Left lung (tissue), 10 donors: ENCODE measurements around the gene FOSB. TPM values are rescaled to one million over a fixed set of nuclear protein-coding genes. Genes with fewer than 3 reads are reported as not detected.

ENCODE experiments used
- ATAC-seq: fragments of 200-7000 bp; cut with Tn5 transposase; one replicate; pipeline ENCODE4 v1.9.1; 2020; ENCODE audit warnings: moderate library complexity
- DNase-seq, 4 donors: peaks; one replicate each; pipeline ENCODE4 v3.0.0-alpha.2; 2013 to 2020
- H3K27ac ChIP-seq, 2 donors: fragments of 200-600 bp; sonication (generic) in 1 of 2; one replicate each; pipeline versions ENCODE4 v1.5.0 to v1.8.0; 2020 to 2021
- H3K27me3 ChIP-seq, 2 donors: fragments of 200-600 bp; sonication (generic) in 1 of 2; one replicate each; pipeline versions ENCODE4 v1.5.0 to v1.8.0; 2020 to 2021
- H3K36me3 ChIP-seq, 2 donors: fragments of 200-600 bp; sonication (generic) in 1 of 2; one replicate each; pipeline versions ENCODE4 v1.5.0 to v1.8.0; 2020 to 2021
- H3K4me1 ChIP-seq, 2 donors: fragments of 200-600 bp; one replicate each; pipeline ENCODE4 v1.8.0; 2021
- H3K4me3 ChIP-seq, 2 donors: fragments of 200-600 bp; sonication (generic) in 1 of 2; one replicate each; pipeline versions ENCODE4 v1.5.0 to v1.8.0; 2020 to 2021; ENCODE audit warnings: mild to moderate bottlenecking in 1 of 2
- H3K9me3 ChIP-seq, 2 donors: fragments of 200-600 bp; sonication (generic) in 1 of 2; one replicate each; pipeline versions ENCODE4 v1.5.0 to v1.8.0; 2020 to 2021
- intact Hi-C, 2 donors: fragments of 100-400 bp; cut with DNase I; formaldehyde crosslinking; loops; one replicate each; pipeline versions ENCODE4 v1.11.2 to v1.14.2; 2022
- polyA plus RNA-seq, 6 donors: library from polyadenylated mRNA; unstranded; fragments of 120-200 nt; gene quantifications; one replicate each; pipeline ENCODE4 v1.2.1, GENCODE V29; 2013; ENCODE audit not compliant: insufficient read length in 6 of 6
- total RNA-seq, 2 donors: library from RNA; stranded (reverse); fragmentation: NEBNext Ultra II Directional; extraction: Animal tissue kit (Norgen Biotek cat#: 25700); gene quantifications; one replicate each; pipeline ENCODE4 v1.2.1, GENCODE V29; 2021
- TF ChIP-seq, protein P1 (sequence below), 2 donors: fragments of 200-600 bp; sonication (generic) in 1 of 2; IDR thresholded peaks; one replicate each; pipeline versions ENCODE4 v1.5.0 to v1.8.0; 2021; ENCODE audit warnings: antibody characterized with exemption in 2 of 2
- donor health status: DM: no; HTN: yes; CAD: no.
- donor health status: DM: no; HTN: no; CAD: no.

The FOSB gene
- total and polyA plus RNA-seq, 8 donors = 5.7 to 766 (median 126) TPM

DNA sequence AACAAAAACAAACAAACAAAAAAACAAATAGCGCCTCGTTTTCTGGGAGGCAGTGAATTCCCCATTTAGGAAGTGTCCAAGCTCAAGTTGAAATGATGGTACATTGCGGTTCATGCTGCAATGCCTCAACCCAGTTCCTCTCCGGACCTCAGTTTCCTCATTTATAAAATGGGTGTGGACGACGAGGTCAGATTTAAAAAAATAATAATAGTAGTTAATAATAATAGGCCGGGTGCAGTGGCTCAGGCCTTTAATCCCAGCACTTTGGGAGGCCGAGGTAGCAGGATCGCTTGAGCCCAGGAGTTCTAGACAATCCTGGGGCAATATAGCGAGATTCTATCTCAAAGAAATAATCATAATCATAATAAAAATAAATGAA is 28.6 kb upstream of the FOSB start:
- Histone ChIP-seq H3K9me3 (no peaks in the 10 kb centered on the region), H3K27ac (peak overlapping the region; percentile 92 to 93), H3K4me1 (peaks cover 5 to 40% of the 10 kb centered on the region in 2 donors), H3K4me3 (peak overlapping the region; percentile 51 to 62), H3K36me3 (no peaks in the 10 kb centered on the region), H3K27me3 (no peaks in the 10 kb centered on the region)
- ATAC-seq = no peak
- TF ChIP-seq, protein P1, sequence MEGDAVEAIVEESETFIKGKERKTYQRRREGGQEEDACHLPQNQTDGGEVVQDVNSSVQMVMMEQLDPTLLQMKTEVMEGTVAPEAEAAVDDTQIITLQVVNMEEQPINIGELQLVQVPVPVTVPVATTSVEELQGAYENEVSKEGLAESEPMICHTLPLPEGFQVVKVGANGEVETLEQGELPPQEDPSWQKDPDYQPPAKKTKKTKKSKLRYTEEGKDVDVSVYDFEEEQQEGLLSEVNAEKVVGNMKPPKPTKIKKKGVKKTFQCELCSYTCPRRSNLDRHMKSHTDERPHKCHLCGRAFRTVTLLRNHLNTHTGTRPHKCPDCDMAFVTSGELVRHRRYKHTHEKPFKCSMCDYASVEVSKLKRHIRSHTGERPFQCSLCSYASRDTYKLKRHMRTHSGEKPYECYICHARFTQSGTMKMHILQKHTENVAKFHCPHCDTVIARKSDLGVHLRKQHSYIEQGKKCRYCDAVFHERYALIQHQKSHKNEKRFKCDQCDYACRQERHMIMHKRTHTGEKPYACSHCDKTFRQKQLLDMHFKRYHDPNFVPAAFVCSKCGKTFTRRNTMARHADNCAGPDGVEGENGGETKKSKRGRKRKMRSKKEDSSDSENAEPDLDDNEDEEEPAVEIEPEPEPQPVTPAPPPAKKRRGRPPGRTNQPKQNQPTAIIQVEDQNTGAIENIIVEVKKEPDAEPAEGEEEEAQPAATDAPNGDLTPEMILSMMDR (IDR thresholded peaks at IDR 0.05) = no peak
- intact Hi-C loops = no loop called here
- DNase-seq = no peak

DNA sequence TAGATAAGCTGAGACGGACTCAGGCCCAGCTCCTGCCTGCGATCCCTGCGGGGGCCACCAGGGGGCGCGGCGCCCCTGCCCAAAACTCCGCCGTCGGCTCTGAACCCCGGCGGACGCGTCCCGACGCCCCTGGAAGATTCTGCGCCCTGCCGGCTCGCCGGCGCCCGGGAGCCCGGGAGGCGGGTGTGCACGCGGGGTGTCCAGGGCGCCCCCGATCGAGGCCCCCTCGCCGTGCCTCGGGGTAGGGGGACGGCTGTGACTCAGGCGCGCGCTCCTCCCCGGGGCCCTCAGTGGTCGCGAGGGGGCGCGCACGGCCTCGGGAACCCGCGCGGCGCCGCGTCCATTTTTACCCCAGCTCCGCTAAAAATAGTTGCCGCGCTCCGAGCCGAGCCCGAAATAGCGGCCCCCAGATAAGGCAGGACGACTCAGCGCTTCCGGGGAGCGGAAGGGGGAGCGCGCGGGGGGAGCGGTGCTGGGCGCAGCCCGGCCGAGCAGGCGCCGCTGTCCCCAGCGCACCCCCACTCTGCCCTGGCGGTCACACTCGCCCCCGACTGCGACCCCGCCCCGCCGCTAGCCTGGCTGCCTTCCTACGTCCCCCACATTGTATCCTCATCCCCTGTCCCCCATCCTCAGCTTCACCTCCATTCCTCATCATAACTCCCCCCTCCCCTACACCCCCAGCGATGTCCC is 28.1 kb upstream of the FOSB start:
- H3K27me3 ChIP-seq = no peaks in the 10 kb centered on the region
- intact Hi-C loops = loop anchor here (5.0 kb wide), 2 partner anchors 38 to 43 kb away; no protein-coding TSS in a partner anchor
- H3K36me3 ChIP-seq = no peaks in the 10 kb centered on the region
- TF ChIP-seq, protein P1 (IDR thresholded peaks at IDR 0.05) = peak; percentile 98 to 100
- peak overlapping the region; percentile 51 to 62 for H3K4me3 ChIP-seq
- ATAC-seq = peak; percentile 68
- peak overlapping the region; percentile 92 to 93 for H3K27ac ChIP-seq
- peak; percentile 82 to 95 (median 88) for DNase-seq
- H3K9me3 ChIP-seq = no peaks in the 10 kb centered on the region
- H3K4me1 ChIP-seq = peaks cover 9 to 45% of the 10 kb centered on the region in 2 donors

DNA sequence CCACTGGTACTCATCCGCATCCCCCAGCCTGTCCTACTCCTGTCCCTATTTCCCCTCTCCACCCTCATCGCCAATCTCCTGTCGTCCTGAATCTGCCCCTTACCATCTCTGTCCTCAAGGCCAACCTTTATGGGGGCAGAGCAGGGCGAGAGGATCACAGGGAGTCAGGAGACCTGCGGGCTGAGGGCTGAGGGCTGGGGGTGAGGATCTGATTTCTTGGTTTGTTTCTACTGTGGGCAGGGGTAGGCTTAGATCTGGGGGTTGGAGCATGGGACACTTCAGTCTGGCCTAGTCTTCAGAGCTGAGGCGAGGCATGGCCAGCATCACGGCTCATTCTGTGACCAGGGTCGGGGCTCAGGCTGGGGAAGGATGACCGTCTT is 27.5 kb upstream of the FOSB start:
- no peak for DNase-seq

DNA sequence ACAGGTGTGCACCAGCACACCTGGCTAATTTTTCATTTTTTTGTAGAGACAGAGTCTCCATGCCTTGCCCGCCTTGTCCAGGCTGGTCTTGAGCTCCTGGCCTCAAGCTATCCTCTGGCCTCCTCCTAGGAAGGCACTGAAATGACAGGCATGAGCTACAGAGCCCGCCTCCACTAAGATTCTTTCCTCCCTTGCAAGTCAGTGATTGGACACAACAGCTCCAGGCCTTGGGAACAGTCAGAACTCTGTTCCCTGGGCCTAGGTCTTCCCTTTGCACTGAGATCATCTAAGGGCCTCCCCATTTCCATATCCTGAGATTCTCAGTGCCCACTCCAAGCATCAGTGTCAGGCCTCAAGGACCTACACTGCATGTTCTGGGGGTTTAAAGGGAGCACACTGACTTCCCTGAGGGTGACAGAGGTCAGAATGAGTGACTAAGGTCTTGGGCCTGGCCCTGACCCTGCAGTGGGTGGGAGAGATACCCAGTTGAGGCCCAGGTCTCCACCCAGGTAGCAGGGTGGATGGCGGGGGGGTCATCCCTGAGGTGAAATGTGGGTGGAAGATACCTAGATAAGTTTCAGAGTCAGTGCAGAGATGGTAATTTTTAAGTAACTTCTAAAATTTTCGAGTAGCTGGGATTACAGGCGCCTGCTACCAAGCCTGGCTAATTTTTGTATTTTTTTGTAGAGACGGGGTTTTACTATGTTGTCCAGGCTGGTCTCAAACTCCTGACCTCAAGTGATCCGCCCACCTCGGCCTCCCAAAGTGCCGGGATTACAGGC is 26.7 kb upstream of the FOSB start:
- intact Hi-C loops = loop anchor here (5.0 kb wide), 2 partner anchors 36 to 41 kb away; no protein-coding TSS in a partner anchor
- ATAC-seq = no peak

More for the DNA sequence above, 27.5 kb upstream of the FOSB start:
- intact Hi-C loops = loop anchor here (5.0 kb wide), 2 partner anchors 37 to 42 kb away; no protein-coding TSS in a partner anchor
- TF ChIP-seq, protein P1 (IDR thresholded peaks at IDR 0.05) = no peak
- Histone ChIP-seq H3K4me1 (peaks cover 10 to 50% of the 10 kb centered on the region in 2 donors), H3K27ac (peak overlapping the region; percentile 92 to 93), H3K4me3 (peak overlapping the region; percentile 51 to 62), H3K36me3 (no peaks in the 10 kb centered on the region), H3K27me3 (no peaks in the 10 kb centered on the region), H3K9me3 (no peaks in the 10 kb centered on the region)
- no peak for ATAC-seq

More for the DNA sequence above, 26.7 kb upstream of the FOSB start:
- Histone ChIP-seq H3K27me3 (no peaks in the 10 kb centered on the region), H3K27ac (no peak overlapping the region), H3K36me3 (no peaks in the 10 kb centered on the region), H3K4me1 (peaks cover 10 to 57% of the 10 kb centered on the region in 2 donors), H3K4me3 (no peak overlapping the region), H3K9me3 (no peaks in the 10 kb centered on the region)
- no peak for DNase-seq
- TF ChIP-seq, protein P1 (IDR thresholded peaks at IDR 0.05) = no peak
